Measurements from ENCODE around the gene CCL25. TPM values are rescaled to one million over a fixed set of nuclear protein-coding genes. Genes with fewer than 3 reads are reported as not detected.
"Not testable (repeated sequence)": the region's sequence is repeated elsewhere in the genome, so short reads cannot be mapped to it uniquely, and the experiment has no call there.

CCL25 gene, protein sequence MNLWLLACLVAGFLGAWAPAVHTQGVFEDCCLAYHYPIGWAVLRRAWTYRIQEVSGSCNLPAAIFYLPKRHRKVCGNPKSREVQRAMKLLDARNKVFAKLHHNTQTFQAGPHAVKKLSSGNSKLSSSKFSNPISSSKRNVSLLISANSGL
- 0.30 TPM for total RNA-seq

DNA sequence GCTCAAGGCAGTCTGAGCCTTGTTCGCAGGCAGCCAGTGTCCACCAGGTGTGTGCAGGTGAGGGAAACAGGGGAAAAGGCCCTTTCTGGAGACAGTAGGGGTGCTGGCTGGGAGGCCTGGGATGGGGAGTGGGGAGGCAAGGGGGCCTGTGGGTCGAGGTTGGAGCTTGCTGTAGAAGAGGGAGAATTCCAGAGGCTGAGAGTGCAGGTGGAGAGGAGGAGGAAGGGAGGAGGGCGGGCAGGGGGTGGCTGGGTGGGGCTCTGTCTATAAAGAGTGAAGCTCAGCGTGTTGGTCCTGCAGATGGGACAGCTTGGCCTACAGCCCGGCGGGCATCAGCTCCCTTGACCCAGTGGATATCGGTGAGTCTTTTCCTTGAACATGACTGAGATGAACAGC is at the start of gene CCL25:
CCL25 (plus strand) TSS at position 297 of the 396 bp plus-strand sequence. CDS start 290 bp downstream, outside the sequence.
- no peak for DNase-seq (ENCODE audit: low spot score)
- no peak for ATAC-seq

DNA sequence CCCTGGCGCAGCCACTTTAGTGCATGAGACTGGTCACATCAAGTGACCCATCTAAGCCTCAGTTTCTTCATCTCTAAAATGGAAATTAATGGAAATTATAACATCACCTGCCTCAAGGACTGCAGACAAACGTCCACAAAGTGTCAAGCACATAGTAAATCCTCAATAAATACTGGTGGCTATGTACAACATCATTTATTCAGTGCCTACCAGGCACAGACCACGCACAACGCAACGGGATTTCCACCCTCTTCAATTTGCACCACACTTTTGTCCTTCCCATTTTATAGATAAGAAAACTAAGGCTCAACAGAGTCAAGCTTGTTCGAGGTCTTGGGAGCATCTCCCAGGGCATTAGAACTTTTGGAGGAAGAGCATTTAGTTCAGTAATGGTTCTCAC is 48.6 kb upstream of the CCL25 start:
- ATAC-seq, result no peak
- DNase-seq (ENCODE audit: low spot score), result no peak

DNA sequence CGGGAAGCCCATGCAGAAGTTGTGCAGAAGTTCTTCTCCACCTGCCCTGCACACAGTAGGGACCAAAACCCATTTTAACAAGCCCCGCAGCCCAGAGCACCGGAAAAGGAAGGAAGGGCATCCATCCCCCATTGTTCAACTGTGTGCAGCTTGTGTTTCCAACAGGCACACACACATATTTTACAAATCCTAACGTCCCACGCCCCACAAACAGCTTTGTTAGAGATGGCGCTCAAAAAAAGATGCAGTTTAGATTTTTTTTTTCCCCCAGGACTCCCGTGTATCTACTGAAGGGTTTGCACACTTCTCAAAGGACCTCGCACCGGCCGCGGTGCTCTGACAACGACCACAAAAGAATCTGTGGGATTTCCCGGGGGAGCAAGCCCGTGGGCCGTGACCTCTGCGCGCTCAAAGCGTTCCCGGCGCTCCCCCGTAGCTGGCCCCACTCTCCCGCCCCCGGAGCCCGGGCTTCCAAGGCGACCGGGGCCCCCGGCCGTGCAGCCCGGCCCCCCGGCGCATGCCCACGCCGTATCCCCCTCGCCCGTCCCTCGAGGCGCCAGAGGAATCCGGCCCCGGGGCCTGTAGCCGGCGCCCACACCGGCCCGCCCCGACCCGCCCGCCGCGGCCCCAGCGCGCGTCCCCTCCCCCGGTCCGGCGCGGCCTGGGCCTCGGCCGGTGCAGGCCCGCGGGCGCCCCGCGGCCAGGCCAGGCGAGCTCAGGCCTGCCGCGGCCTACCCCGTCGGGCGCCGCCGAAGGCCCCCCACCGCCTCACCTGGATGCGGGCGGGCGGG is 47.6 kb upstream of the CCL25 start:
- DNase-seq (ENCODE audit: low spot score) (no peak), ATAC-seq (peak; percentile 0)

DNA sequence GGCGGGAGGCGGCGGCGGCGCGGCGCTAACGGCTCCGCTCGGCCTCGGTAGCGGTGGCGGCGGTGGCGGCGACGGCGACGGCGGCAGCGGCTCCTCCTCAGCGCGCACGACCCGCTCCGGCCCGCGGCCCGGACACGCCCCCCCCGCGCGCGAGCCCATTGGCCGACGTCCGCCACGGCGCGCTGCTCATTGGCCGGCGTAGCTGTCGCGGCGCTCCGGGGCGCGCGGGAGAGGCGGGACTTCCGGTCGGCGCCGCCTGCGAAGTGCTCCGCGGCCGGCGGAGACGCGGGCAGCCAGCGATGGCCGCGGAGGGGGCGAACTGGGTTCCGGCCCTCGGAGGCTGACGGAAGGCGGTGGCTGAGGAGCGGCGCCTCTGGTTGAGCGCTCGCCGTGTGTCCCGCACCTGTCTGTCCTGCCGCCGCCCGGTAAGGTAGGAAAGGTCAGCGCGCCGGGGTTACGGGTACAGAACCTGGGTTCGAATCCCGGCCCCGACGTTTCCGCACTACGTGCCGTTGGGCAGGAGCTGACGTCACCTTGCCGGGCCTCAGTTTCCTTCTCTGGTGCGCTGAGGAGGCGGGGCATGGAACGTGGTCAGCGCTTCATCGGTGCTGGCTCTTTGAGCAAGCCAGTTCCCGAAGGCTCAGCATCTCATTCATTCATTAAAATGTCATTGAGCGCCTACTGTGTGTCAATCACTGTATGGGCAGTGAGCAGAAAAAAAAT is 46.9 kb upstream of the CCL25 start, which contains the start of gene ELAVL1:
ELAVL1 (minus strand) TSS at position 108 of the 723 bp plus-strand sequence. CDS start 13,826 bp downstream, outside the sequence.
- ATAC-seq (peak; percentile 83), DNase-seq (ENCODE audit: low spot score) (peak; percentile 92)

DNA sequence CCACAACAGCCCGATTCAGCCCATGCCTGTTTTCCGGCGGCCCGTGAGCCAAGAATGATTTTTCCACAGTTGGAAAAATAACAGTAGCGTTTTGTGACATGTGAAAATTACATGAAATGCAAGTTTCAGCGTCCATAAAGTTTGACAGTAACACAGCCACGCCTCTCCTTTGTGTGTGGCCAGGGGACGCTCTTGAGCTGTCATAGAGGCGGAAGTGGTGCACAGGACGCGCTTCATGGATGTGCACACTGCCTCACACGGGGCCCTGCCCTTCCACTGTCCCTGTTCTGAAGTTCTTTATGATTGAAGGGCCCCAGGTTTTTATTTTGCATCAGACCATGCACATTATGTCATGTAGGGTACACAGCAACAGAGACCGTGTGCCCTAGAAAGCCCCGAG is 34.8 kb upstream of the CCL25 start:
- ATAC-seq (no peak), DNase-seq (ENCODE audit: low spot score) (no peak)

DNA sequence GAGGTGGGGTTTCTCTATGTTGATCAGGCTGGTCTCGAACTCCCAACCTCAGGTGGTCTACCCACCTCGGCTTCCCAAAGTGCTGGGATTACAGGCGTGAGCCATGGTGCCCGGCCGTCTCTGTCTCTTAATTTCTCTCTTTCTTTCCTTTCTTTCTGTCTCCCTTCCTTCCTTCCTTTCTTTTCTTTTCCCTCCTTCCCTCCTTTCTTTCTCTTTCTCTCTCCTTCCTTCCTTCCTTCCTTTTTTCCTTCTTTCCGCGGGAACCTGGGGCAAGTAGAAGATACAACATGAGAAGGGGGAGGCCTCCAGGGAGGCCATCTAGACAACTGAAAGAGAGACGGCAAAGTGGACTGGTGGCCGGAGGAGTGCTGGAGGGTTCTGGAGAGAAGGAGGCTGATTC is 31.9 kb upstream of the CCL25 start:
- ATAC-seq (no peak), DNase-seq (ENCODE audit: low spot score) (no peak)

DNA sequence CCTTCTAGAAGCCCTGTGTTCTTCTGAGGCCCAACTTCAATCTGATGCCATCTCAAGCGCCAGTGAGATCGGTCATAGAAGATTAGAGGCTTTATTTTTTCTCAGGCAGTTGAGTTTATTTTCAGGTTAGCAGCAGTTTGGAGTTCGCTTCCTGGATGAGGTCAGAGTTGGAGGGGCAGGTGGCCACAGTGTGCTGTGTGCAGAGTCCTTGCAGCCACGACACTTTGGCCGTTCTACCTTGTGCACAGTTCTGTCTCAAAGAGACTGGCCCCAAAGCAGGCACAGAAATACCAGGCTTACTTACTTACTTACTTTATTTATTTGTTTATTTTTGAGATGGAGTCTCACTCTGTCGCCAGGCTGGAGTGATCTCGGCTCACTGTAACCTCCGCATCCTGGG is 31.2 kb upstream of the CCL25 start:
- ATAC-seq (peak; percentile 62), DNase-seq (ENCODE audit: low spot score) (peak; percentile 52)

DNA sequence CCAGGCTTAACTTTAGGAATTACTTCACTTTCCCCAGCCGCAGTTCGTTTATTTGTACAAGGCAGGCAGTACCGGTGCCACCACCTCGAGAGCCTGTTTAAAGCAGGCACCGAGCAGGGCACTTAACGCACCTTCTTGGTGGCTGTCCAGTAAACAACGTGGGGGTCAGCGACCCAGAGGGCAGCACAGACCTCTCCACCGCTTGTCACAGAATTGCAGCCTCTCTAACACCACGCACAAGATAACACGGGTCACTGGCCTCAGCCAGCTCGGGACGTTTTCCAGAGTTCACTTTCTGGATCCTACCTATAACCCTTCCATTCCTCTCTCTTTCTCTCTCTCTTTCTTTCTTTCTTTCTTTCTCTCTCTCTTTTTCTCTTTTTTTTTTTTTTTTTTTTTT is 30.3 kb upstream of the CCL25 start:
- DNase-seq (ENCODE audit: low spot score) (peak; percentile 98), ATAC-seq (peak; percentile 95)

DNA sequence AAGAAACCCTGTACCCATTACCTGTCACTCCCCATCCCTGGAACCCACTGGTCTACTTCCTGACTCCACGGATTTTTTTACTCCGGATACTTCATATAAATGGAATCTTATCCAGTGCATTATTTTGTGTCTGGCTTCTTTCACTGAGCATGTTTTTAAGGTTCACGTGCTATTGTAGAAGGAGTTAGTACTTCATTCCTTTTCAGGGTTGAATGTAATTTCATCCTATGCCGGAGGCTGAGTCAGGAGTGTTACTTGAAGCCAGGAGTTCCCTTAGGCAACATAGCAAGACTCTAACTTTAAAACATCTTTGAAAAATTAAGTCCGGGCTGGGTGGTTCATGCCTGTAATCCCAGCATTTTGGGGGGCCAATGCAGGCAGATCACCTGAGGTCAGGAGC is 29.2 kb upstream of the CCL25 start:
- no peak for DNase-seq (ENCODE audit: low spot score)
- no peak for ATAC-seq

DNA sequence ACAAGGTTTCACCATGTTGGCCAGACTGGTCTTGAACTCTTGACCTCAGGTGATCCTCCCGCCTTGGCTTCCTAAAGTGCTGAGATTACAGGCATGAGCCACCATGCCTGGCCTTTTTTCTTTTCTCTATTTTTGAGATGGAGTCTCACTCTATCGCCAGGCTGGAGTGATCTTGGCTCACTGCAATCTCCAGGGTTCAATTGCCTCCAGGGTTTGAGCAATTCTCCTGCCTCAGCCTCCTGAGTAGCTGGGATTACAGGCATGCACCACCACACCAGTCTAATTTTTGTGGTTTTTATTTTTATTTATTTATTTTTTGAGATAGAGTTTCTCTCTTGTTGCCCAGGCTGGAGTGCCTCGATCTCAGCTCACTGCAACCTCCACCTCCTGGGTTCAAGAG is 28.3 kb upstream of the CCL25 start:
- ATAC-seq; DNase-seq (ENCODE audit: low spot score): not testable (repeated sequence)

DNA sequence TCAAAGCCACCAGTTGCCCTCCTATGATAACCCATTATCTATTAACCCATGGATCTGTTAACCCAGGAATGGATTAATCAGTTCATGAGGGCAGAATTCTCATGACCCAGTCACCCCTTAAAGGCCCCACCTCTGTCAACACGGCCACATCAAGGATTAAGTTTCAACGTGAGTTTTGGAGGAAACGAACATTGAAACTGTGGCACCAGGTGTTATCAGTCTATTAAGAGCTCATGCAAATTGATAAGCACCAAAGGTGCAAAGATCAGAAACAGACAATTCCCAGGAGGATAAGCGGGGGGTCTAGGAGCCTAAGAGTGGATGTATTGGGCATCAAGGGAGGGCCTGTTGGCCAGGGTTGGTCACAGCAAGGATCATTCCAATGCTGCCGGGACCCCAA is 27.2 kb upstream of the CCL25 start:
- no peak for DNase-seq (ENCODE audit: low spot score)

DNA sequence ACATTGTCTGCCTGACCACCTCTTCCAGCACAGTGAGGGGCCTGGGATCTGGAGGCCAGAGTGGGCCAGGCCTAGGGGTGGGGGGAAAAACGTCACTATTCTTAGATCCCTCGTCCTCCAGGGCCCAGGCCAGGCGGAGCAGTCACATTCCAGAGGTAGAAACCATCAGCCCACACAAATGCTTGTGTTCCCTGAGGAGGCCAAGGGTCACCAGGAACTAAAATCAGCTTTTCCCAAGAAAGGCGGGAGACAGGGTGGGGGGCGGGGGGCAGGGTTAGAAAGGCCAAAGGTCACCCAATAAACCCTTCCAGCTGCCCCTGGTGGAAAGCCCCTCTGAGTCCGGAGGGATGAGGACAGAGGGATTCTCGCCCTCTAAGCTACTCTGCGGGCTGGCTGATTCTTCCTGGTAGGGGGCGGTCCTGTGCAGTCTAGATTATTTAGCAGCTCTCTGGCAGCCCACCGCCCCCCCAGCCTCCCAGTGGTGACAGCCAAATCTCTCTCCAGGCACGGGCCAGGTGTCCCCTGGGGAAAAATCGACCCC is 23.5 kb upstream of the CCL25 start:
- DNase-seq (ENCODE audit: low spot score) (no peak), ATAC-seq (no peak)

More for the DNA sequence above, 27.2 kb upstream of the CCL25 start:
- no peak for ATAC-seq

DNA sequence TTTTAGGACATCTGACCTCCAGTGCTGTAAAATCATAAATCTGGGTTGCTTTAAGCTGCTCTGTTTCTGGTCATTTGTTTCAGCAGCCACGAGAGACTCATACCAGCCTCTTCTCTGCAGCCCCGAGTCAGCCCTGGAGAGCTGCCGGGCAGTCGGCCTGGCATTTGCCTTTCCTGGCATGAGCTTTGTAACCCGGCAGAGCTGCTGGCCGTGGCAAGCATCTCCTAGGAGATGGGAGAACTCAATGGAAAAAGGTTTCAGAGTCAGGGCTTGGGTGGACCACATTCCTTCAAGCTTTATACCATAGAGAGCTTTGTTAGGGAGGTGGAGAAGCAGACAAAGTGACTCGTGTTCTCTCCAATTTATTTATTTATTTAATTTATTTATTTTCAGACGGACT is 21.6 kb upstream of the CCL25 start:
- DNase-seq (ENCODE audit: low spot score), result no peak
- no peak for ATAC-seq

DNA sequence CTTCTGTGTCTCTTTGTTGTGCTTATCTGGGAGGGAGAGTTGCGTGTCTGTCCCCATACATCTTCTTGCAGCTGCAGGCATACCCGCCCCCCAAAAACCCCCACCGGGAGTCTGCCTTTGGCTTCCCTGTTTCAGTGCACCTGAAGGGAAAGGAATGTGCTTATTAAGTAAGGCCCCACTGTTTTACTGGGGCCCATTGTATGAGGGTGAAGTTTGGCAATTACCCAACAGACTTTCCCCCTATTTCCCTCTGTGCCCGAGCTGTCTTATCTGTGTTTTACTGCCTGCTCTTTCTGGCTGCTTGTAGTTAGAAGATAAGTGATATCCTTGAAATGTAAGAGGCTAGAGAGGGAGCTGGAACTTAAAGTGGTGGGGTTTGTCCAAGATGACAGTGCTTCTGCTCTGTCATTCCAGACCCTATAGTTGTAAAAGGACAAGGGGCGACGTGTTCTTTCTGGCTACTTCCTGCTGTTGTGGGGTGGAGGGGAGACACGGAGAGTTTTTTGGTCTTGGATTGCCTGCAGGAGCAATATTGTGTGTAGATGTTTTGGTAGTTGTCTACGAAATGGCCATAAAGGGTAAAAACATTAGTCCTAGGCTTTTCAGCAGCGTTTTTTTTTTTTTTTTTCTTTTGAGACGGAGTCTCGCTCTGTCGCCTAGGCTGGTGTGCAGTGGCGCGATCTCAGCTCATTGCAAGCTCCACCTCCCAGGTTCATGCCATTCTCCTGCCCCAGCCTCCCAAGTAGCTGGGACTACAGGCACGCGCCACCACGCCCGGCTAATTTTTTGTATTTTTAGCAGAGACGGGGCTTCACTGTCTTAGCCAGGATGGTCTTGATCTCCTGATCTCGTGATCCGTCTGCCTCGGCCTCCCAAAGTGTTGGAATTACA is 19.0 kb upstream of the CCL25 start:
- not testable (repeated sequence) for DNase-seq (ENCODE audit: low spot score); ATAC-seq

DNA sequence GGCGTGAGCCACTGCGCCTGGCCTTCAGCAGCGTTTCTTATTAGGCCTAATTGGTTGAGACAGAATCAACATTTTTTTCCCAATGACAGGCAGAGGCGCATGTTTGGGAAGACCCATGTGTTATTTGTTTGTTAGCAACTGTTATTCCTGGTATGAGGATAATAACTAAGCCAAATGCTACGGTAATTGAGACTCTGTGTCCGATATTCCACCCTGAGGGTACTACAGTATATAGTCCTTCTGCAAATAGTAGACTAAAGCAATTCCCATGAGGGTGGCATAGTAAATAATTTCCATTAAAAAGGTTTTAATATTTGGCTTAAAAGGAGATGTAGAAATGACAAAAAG is 18.4 kb upstream of the CCL25 start:
- ATAC-seq (no peak), DNase-seq (ENCODE audit: low spot score) (no peak)

DNA sequence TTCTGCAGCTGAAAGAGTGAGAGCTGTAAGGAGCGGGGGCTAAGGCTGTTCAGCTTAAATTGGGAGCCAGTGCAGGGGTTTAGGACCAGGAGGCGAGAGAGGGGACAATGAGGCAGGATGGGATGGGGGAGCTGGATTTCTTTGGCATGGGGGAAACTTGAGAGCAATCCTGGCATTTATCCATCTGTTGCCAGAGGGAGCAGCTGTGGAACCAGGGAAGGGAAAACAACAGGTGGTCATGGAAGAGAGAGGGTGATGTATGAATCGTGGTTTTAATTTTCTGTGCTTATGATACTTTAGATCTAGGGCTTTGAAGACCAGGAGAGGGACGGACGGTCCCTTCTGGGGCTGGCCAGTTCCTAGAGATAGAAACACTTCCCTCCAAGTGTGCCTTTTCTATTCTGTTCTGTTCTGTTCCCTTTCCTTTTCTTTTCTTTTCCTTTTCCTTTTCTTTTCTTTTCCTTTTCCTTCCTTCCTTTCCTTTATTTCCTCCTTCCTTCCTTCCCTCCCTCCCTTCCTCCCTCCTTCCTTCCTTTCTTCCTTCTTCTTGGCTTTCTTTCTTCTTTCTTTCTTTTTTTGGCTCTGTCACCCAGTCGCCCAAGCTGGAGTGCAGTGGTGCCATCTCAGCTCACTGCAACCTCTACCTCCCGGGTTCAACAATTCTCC is 16.0 kb upstream of the CCL25 start:
- ATAC-seq, result no peak

DNA sequence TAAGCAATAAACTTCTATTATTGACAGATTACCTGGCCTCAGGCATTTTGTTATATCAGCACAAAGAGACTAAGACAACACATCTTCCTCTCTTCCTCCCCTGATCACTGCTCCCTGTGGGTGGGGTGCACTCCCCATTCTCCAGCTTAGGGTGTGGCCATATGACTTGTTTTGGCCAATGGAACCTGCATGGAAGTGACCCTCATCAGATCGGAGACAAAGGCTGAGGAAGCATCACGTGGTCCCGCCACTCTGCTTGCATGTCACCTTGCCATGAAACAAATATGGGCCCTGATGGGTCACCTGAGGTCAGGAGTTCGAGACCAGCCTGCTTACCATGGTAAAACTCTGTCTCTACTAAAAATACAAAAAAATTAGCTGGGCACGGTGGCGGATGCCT is 13.7 kb upstream of the CCL25 start:
- DNase-seq (ENCODE audit: low spot score) (no peak), ATAC-seq (no peak)

More for the DNA sequence above, 16.0 kb upstream of the CCL25 start:
- DNase-seq (ENCODE audit: low spot score), result no peak

DNA sequence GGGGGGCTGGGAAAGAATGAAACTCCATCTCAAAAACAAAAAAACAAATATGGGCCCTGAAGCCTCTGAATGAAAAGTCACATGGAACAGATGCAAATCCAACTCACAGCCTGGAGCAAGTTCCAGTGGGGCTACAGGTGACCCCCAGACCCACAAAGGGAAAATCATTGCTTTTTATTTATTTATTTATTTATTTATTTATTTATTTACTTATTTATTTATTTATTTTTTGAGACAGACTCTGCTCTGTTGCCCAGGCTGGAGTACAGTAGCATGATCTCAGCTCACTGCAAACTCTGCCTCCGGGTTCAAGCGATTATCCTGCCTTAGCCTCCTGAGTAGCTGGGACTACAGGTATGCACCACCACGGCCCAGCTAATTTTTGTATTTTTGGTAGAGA is 13.3 kb upstream of the CCL25 start:
- DNase-seq (ENCODE audit: low spot score) (no peak), ATAC-seq (no peak)

DNA sequence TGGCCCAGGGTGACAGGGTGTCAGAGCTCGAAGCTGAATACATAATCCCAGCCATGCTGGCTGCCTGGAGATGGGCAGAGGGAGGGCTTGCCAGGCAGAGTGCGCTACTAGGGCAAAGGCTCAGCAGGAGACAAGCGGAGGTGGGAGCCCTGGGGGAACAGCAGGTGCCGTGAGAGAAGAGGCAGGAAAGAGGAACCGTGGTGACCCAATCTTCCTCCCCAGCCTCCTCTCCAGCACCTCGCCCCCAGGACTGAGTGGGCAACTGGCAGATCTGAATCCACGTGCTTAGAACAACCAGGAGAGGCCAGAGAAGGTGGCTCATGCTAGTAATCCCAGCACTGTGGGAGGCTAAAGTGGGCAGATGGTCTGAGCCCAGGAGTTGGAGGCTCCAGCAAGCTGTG is 11.0 kb upstream of the CCL25 start:
- DNase-seq (ENCODE audit: low spot score), result no peak
- no peak for ATAC-seq

DNA sequence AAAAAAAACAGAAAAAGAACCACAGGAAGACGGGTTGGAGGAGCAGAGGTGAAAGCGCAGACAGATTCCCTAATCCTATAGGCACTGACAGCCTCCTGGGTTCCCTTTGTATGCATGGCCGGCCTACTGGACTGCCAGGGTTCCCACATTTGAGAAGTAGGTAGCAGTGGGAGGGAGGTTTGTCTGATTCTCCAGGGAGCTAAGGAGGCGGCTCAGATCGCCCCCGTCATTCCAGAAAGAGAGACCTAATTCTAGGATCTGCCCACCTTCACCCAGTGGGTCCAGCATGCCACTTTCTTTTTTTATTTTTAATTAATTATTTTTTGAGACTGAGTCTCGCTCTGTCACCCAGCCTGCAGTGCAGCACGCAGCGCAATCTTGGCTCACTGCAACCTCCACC is 9.7 kb upstream of the CCL25 start:
- DNase-seq (ENCODE audit: low spot score), result no peak
- no peak for ATAC-seq

All from left lobe of liver (tissue), 2 donors.